HG03469 (cell line): Measurements from ENCODE around the gene ZBTB38.

Experiments used
- ATAC-seq: cut with Tn5 transposase; IDR thresholded peaks from one replicate; pipeline ENCODE4 v1.9.1; 2021; ENCODE audit warnings: mild to moderate bottlenecking, moderate library complexity, moderate number of reproducible peaks; ENCODE audit not compliant: unreplicated experiment

The ZBTB38 gene

GRCh38 chr3:141401573-141402475 is 33.5 kb downstream of the ZBTB38 start:
- ATAC-seq, result peak; percentile 34

- ATAC-seq, result peak; percentile 18
These were observed 34.3 kb downstream of the ZBTB38 start for GRCh38 chr3:141402476-141403171.

GRCh38 chr3:141403576-141403975 is 35.3 kb downstream of the ZBTB38 start:
- ATAC-seq, result no peak

GRCh38 chr3:141405025-141405424 is 36.7 kb downstream of the ZBTB38 start:
- ATAC-seq, result no peak

- ATAC-seq, result no peak
These were observed 37.3 kb downstream of the ZBTB38 start for GRCh38 chr3:141405591-141405990.

- no peak for ATAC-seq
These were observed 38.0 kb downstream of the ZBTB38 start for GRCh38 chr3:141406265-141406664.

GRCh38 chr3:141407047-141407446 is 38.7 kb downstream of the ZBTB38 start:
- ATAC-seq, result no peak

- no peak for ATAC-seq
These were observed 39.5 kb downstream of the ZBTB38 start for GRCh38 chr3:141407825-141408224.

- ATAC-seq, result no peak
These were observed 40.3 kb downstream of the ZBTB38 start for GRCh38 chr3:141408596-141408995.

GRCh38 chr3:141409940-141410241 is 41.6 kb downstream of the ZBTB38 start:
- ATAC-seq, result no peak

- no peak for ATAC-seq
These were observed 42.1 kb downstream of the ZBTB38 start for GRCh38 chr3:141410408-141410807.

GRCh38 chr3:141410846-141411245 is 42.5 kb downstream of the ZBTB38 start:
- ATAC-seq, result no peak

GRCh38 chr3:141411251-141411771 is 43.0 kb downstream of the ZBTB38 start:
- no peak for ATAC-seq

GRCh38 chr3:141412087-141412935 is 44.0 kb downstream of the ZBTB38 start:
- no peak for ATAC-seq

GRCh38 chr3:141412936-141413354 is 44.6 kb downstream of the ZBTB38 start:
- no peak for ATAC-seq

GRCh38 chr3:141413391-141413790 is 45.1 kb downstream of the ZBTB38 start:
- no peak for ATAC-seq

- no peak for ATAC-seq
These were observed 45.7 kb downstream of the ZBTB38 start for GRCh38 chr3:141413801-141414689.

- ATAC-seq, result no peak
These were observed 46.6 kb downstream of the ZBTB38 start for GRCh38 chr3:141414800-141415462.

GRCh38 chr3:141415953-141416352 is 47.6 kb downstream of the ZBTB38 start:
- no peak for ATAC-seq
